ENCODE measurements around the gene PKNOX2.

Gene PKNOX2

GRCh38 chr11:125165843-125166763 lies 1.6 kb downstream of the PKNOX2 start:
- Histone ChIP-seq H3K27ac (ENCODE audit: low read depth, low read length) (no peak overlapping the region), H3K4me3 (ENCODE audit: low read depth, low read length) (peak overlapping the region; percentile 82)

GRCh38 chr11:125166764-125167291 lies 2.3 kb downstream of the PKNOX2 start:
- peak overlapping the region; percentile 82 for H3K4me3 ChIP-seq (ENCODE audit: low read depth, low read length)
- peaks cover 10% of the 10 kb centered on the region for H3K4me1 ChIP-seq (ENCODE audit: control insufficient read depth, insufficient read depth, low read length, unreplicated experiment)
- no peaks in the 10 kb centered on the region for H3K79me2 ChIP-seq (ENCODE audit: control insufficient read depth, insufficient read depth, low read length, unreplicated experiment)
- H3K36me3 ChIP-seq (ENCODE audit: insufficient read depth, low read length): no peaks in the 10 kb centered on the region
- peaks cover 35% of the 10 kb centered on the region for H3K27me3 ChIP-seq (ENCODE audit: insufficient read depth, low read length)
- H3K27ac ChIP-seq (ENCODE audit: low read depth, low read length): no peak overlapping the region
- H2AFZ ChIP-seq (ENCODE audit: low read length, unreplicated experiment): peak overlapping the region; percentile 87

More at GRCh38 chr11:125165843-125166763, 1.6 kb downstream of the PKNOX2 start:
- Histone ChIP-seq H3K4me1 (ENCODE audit: control insufficient read depth, insufficient read depth, low read length, unreplicated experiment) (peaks cover 10% of the 10 kb centered on the region), H3K27me3 (ENCODE audit: insufficient read depth, low read length) (peaks cover 32% of the 10 kb centered on the region), H3K79me2 (ENCODE audit: control insufficient read depth, insufficient read depth, low read length, unreplicated experiment) (no peaks in the 10 kb centered on the region), H2AFZ (ENCODE audit: low read length, unreplicated experiment) (peak overlapping the region; percentile 87), H3K36me3 (ENCODE audit: insufficient read depth, low read length) (no peaks in the 10 kb centered on the region)

GRCh38 chr11:125167292-125167953 lies 2.9 kb downstream of the PKNOX2 start:
- peaks cover 10% of the 10 kb centered on the region for H3K4me1 ChIP-seq (ENCODE audit: control insufficient read depth, insufficient read depth, low read length, unreplicated experiment)
- H3K36me3 ChIP-seq (ENCODE audit: insufficient read depth, low read length): no peaks in the 10 kb centered on the region
- peaks cover 35% of the 10 kb centered on the region for H3K27me3 ChIP-seq (ENCODE audit: insufficient read depth, low read length)
- no peaks in the 10 kb centered on the region for H3K79me2 ChIP-seq (ENCODE audit: control insufficient read depth, insufficient read depth, low read length, unreplicated experiment)
- H3K27ac ChIP-seq (ENCODE audit: low read depth, low read length): no peak overlapping the region
- H2AFZ ChIP-seq (ENCODE audit: low read length, unreplicated experiment): no peak overlapping the region
- H3K4me3 ChIP-seq (ENCODE audit: low read depth, low read length): no peak overlapping the region

GRCh38 chr11:125167954-125168835 lies 3.6 kb downstream of the PKNOX2 start:
- Histone ChIP-seq H2AFZ (ENCODE audit: low read length, unreplicated experiment) (no peak overlapping the region), H3K4me1 (ENCODE audit: control insufficient read depth, insufficient read depth, low read length, unreplicated experiment) (peaks cover 10% of the 10 kb centered on the region), H3K4me3 (ENCODE audit: low read depth, low read length) (no peak overlapping the region), H3K27ac (ENCODE audit: low read depth, low read length) (no peak overlapping the region), H3K79me2 (ENCODE audit: control insufficient read depth, insufficient read depth, low read length, unreplicated experiment) (no peaks in the 10 kb centered on the region), H3K36me3 (ENCODE audit: insufficient read depth, low read length) (no peaks in the 10 kb centered on the region), H3K27me3 (ENCODE audit: insufficient read depth, low read length) (peaks cover 43% of the 10 kb centered on the region)

- H3K79me2 ChIP-seq (ENCODE audit: control insufficient read depth, insufficient read depth, low read length, unreplicated experiment): no peaks in the 10 kb centered on the region
- no peak overlapping the region for H3K4me3 ChIP-seq (ENCODE audit: low read depth, low read length)
- no peak overlapping the region for H2AFZ ChIP-seq (ENCODE audit: low read length, unreplicated experiment)
- peaks cover 38% of the 10 kb centered on the region for H3K27me3 ChIP-seq (ENCODE audit: insufficient read depth, low read length)
- H3K4me1 ChIP-seq (ENCODE audit: control insufficient read depth, insufficient read depth, low read length, unreplicated experiment): peaks cover 10% of the 10 kb centered on the region
- H3K27ac ChIP-seq (ENCODE audit: low read depth, low read length): no peak overlapping the region
- no peaks in the 10 kb centered on the region for H3K36me3 ChIP-seq (ENCODE audit: insufficient read depth, low read length)
Measured at GRCh38 chr11:125168918-125169456, 4.4 kb downstream of the PKNOX2 start.

- Histone ChIP-seq H3K4me1 (ENCODE audit: control insufficient read depth, insufficient read depth, low read length, unreplicated experiment) (peaks cover 7% of the 10 kb centered on the region), H3K36me3 (ENCODE audit: insufficient read depth, low read length) (no peaks in the 10 kb centered on the region), H3K27ac (ENCODE audit: low read depth, low read length) (peak overlapping the region; percentile 6; the same call in 1 of the 2 replicates), H3K4me3 (ENCODE audit: low read depth, low read length) (no peak overlapping the region), H2AFZ (ENCODE audit: low read length, unreplicated experiment) (peak overlapping the region; percentile 55), H3K27me3 (ENCODE audit: insufficient read depth, low read length) (peaks cover 46% of the 10 kb centered on the region), H3K79me2 (ENCODE audit: control insufficient read depth, insufficient read depth, low read length, unreplicated experiment) (no peaks in the 10 kb centered on the region)
Measured at GRCh38 chr11:125170001-125170509, 5.5 kb downstream of the PKNOX2 start.

- Histone ChIP-seq H3K36me3 (ENCODE audit: insufficient read depth, low read length) (no peaks in the 10 kb centered on the region), H3K27ac (ENCODE audit: low read depth, low read length) (peak overlapping the region; percentile 6; the same call in 1 of the 2 replicates), H3K79me2 (ENCODE audit: control insufficient read depth, insufficient read depth, low read length, unreplicated experiment) (no peaks in the 10 kb centered on the region), H3K27me3 (ENCODE audit: insufficient read depth, low read length) (peaks cover 49% of the 10 kb centered on the region), H3K4me3 (ENCODE audit: low read depth, low read length) (no peak overlapping the region), H3K4me1 (ENCODE audit: control insufficient read depth, insufficient read depth, low read length, unreplicated experiment) (peaks cover 7% of the 10 kb centered on the region), H2AFZ (ENCODE audit: low read length, unreplicated experiment) (peak overlapping the region; percentile 55)
Measured at GRCh38 chr11:125170510-125171031, 6.0 kb downstream of the PKNOX2 start.

- no peaks in the 10 kb centered on the region for H3K79me2 ChIP-seq (ENCODE audit: control insufficient read depth, insufficient read depth, low read length, unreplicated experiment)
- H3K36me3 ChIP-seq (ENCODE audit: insufficient read depth, low read length): no peaks in the 10 kb centered on the region
- H2AFZ ChIP-seq (ENCODE audit: low read length, unreplicated experiment): no peak overlapping the region
- H3K27me3 ChIP-seq (ENCODE audit: insufficient read depth, low read length): peaks cover 42% of the 10 kb centered on the region
- H3K27ac ChIP-seq (ENCODE audit: low read depth, low read length): no peak overlapping the region
- H3K4me1 ChIP-seq (ENCODE audit: control insufficient read depth, insufficient read depth, low read length, unreplicated experiment): peaks cover 7% of the 10 kb centered on the region
- H3K4me3 ChIP-seq (ENCODE audit: low read depth, low read length): no peak overlapping the region
Measured at GRCh38 chr11:125171974-125172373, 7.4 kb downstream of the PKNOX2 start.

GRCh38 chr11:125173027-125173426 lies 8.5 kb downstream of the PKNOX2 start:
- H2AFZ ChIP-seq (ENCODE audit: low read length, unreplicated experiment): no peak overlapping the region
- H3K36me3 ChIP-seq (ENCODE audit: insufficient read depth, low read length): no peaks in the 10 kb centered on the region
- no peaks in the 10 kb centered on the region for H3K79me2 ChIP-seq (ENCODE audit: control insufficient read depth, insufficient read depth, low read length, unreplicated experiment)
- H3K27me3 ChIP-seq (ENCODE audit: insufficient read depth, low read length): peaks cover 45% of the 10 kb centered on the region
- peaks cover 7% of the 10 kb centered on the region for H3K4me1 ChIP-seq (ENCODE audit: control insufficient read depth, insufficient read depth, low read length, unreplicated experiment)
- H3K4me3 ChIP-seq (ENCODE audit: low read depth, low read length): no peak overlapping the region
- no peak overlapping the region for H3K27ac ChIP-seq (ENCODE audit: low read depth, low read length)

All from ACC112 (cell line).